SK-N-MC (cell line): ENCODE data around the gene KCNAB2.

Experiments
- EZH2 ChIP-seq: fragments of 200-600 bp; sonication (generic); IDR thresholded peaks from one replicate; pipeline ENCODE4 v1.6.1; 2017; ENCODE audit warnings: antibody characterized with exemption
- POLR2AphosphoS5 ChIP-seq: IDR thresholded peaks from 2 replicates; pipeline ENCODE4 v1.6.1; 2012; ENCODE audit warnings: mild to moderate bottlenecking, low read depth, low read length, borderline replicate concordance

DNA sequence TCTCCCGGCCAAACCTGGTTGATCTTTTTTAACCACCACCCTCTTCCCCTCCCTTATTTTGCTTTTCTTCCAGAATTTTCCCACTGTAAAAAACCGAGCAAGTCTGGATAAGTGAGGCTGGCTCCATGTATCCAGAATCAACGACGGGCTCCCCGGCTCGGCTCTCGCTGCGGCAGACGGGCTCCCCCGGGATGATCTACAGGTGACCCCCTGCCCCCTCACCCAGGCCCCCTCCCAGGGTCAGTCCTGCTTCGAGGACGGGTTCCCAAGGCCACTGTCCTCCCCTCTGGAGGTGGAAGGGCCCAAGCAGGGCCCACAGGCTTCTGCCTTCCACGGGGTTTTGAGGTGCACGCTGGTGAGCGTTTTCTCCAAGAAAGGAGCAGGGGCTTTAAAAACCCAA, 5.2 kb upstream of the KCNAB2 start:
- no peak for TF ChIP-seq POLR2AphosphoS5
- no peak for TF ChIP-seq EZH2
